ENCODE results near the gene PMF1.
"Not testable (repeated sequence)": the region's sequence is repeated elsewhere in the genome, so short reads cannot be mapped to it uniquely, and the experiment has no call there.

Gene PMF1

DNA sequence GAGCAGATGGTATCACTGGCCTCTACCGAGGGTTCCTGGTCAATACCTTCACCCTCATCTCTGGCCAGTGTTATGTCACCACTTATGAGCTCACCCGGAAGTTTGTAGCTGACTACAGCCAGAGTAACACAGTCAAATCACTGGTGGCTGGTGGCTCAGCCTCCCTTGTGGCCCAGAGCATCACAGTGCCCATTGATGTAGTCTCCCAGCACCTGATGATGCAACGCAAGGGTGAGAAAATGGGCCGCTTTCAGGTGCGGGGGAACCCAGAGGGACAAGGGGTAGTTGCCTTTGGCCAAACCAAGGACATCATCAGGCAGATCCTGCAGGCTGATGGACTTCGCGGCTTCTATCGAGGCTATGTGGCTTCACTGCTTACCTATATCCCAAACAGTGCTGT lies 12.8 kb upstream of the PMF1 start:
- TF ChIP-seq, protein P1, sequence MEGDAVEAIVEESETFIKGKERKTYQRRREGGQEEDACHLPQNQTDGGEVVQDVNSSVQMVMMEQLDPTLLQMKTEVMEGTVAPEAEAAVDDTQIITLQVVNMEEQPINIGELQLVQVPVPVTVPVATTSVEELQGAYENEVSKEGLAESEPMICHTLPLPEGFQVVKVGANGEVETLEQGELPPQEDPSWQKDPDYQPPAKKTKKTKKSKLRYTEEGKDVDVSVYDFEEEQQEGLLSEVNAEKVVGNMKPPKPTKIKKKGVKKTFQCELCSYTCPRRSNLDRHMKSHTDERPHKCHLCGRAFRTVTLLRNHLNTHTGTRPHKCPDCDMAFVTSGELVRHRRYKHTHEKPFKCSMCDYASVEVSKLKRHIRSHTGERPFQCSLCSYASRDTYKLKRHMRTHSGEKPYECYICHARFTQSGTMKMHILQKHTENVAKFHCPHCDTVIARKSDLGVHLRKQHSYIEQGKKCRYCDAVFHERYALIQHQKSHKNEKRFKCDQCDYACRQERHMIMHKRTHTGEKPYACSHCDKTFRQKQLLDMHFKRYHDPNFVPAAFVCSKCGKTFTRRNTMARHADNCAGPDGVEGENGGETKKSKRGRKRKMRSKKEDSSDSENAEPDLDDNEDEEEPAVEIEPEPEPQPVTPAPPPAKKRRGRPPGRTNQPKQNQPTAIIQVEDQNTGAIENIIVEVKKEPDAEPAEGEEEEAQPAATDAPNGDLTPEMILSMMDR (IDR thresholded peaks at IDR 0.05; ENCODE audit: low read depth, low read length, missing control alignments): no peak
- DNase-seq (ENCODE audit: extremely low read depth, low read depth): no peak
- no peak overlapping the region for H3K4me3 ChIP-seq (replicated peaks; ENCODE audit: low read depth, low read length)

DNA sequence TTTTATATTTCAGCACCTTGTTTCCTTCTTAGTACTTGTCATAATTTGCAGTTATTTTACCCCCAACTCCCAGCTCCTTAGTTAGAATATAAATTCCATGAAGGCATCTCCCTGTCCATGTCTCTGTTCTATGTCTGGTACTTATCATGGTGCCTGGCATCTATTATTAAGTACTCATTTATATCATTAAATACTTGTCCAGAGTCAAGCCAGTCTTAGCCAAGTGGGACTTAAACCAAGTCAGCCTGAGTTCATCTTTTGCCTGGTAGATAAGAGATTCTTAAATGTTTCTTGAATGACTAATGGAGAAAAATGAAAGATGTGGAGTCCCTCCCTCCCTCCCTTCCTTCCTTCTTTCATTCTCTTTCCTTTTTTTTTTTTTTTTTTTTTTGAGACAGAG lies 9.5 kb upstream of the PMF1 start:
- TF ChIP-seq, protein P1 (IDR thresholded peaks at IDR 0.05; ENCODE audit: low read depth, low read length, missing control alignments): no peak
- H3K4me3 ChIP-seq (replicated peaks; ENCODE audit: low read depth, low read length): no peak overlapping the region
- DNase-seq (ENCODE audit: extremely low read depth, low read depth): no peak

DNA sequence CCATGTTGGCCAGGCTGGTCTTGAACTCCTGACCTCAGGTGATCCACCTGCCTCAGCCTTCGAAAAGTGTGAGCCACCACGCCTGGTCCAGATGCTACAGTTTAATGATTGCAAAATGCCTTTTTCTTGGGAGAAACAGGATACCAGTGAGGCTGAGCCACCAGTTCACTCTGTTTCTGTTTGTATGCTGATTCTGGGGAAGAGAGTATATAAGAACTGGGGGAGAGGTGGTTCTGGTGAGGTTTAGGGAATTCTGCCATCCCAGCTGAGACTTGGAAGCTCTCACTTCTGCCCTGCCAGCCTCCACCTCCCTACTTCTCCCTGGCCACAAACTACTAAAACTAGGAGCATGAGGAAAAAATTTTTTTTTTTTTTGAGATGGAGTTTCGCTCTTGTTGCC lies 8.1 kb upstream of the PMF1 start:
- H3K4me3 ChIP-seq (replicated peaks; ENCODE audit: low read depth, low read length): no peak overlapping the region
- TF ChIP-seq, protein P1 (IDR thresholded peaks at IDR 0.05; ENCODE audit: low read depth, low read length, missing control alignments): no peak
- DNase-seq (ENCODE audit: extremely low read depth, low read depth): no peak

DNA sequence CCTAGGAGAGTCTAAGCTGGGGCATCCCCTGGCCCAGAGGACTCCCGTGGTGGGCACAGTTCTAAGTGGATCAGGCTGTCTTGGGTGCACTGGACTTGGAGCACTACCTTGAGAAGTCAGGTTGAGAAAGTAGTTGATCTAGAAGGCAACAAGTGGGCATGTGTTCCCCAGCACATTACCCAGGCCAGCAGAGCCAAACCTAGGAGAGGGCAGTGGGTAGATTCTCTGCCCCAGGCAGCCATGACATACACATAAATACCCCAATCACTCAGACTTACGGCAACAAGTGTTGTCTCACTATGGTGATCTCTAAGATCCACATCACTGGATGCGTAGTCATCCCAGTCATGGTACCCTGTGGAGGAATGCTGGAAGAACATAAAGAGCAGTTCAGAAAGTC lies 1.6 kb upstream of the PMF1 start:
- TF ChIP-seq, protein P1 (IDR thresholded peaks at IDR 0.05; ENCODE audit: low read depth, low read length, missing control alignments): no peak
- no peak for DNase-seq (ENCODE audit: extremely low read depth, low read depth)
- H3K4me3 ChIP-seq (replicated peaks; ENCODE audit: low read depth, low read length): no peak overlapping the region

DNA sequence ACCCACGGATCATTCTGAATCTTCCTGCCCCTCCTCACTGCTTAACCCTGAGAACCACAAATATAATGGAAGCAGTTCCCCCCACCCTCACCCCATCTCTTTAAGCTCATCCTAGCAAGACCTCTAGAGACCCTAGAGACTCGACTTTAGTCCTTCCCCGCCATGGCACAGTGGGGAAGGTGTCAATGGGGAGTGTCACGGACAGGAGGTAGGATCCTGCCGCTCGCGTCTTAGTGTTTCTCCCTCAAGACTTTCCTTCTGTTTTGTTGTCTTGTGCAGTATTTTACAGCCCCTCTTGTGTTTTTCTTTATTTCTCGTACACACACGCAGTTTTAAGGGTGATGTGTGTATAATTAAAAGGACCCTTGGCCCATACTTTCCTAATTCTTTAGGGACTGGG lies 677 bp upstream of the PMF1 start:
- TF ChIP-seq, protein P1 (IDR thresholded peaks at IDR 0.05; ENCODE audit: low read depth, low read length, missing control alignments): no peak
- DNase-seq (ENCODE audit: extremely low read depth, low read depth): no peak
- H3K4me3 ChIP-seq (replicated peaks; ENCODE audit: low read depth, low read length): peak overlapping the region; percentile 60

DNA sequence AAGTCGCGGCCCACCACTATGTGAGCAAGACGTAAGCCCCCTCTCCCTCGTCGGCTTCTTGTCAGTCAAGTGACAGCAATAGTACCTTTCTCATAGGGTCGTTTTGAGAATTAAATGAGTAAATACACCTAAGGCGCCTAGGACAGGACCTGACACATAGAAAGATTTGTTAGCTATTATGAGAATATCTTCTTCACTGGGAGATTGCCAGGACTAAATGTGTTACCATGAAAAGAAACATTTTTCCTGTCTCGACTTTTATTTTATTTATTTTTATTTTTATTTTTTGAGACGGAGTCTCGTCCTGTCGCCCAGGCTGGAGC lies 798 bp downstream of the PMF1 start:
- TF ChIP-seq, protein P1 (IDR thresholded peaks at IDR 0.05; ENCODE audit: low read depth, low read length, missing control alignments): no peak
- DNase-seq (ENCODE audit: extremely low read depth, low read depth): no peak
- H3K4me3 ChIP-seq (replicated peaks; ENCODE audit: low read depth, low read length): peak overlapping the region; percentile 60

DNA sequence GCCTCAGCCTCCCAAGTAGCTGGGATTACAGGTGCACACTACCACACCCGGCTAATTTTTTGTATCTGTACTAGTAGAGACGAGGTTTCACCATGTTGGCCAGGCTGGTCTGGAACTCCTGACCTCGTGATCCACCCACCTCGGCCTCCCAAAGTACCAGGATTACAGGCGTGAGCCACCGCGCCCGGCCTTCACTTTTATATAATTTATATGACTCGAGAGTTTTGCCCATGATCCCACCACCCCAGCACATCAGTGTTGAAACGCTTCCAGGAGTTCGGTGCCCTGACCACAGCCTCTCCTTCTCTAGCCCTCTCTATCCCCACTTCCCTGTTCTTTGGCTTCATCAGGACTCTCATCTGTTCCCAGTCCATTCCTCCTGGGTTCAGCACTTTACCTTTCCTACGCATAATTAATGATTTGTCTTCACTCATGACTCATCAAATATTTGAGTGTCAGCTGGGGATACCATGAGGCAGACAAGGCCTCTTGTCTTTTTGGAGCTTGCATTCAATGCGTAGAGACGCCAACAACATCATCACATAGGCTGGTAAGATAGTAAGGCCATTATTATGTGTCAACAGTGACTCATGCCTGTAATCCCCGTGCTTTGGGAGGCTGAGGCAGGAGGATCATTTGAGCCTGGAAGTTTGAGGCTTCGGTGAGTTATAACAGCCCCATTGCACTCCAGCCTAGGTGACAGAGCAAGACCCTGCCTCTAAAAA lies 1.4 kb downstream of the PMF1 start:
- TF ChIP-seq, protein P1 (IDR thresholded peaks at IDR 0.05; ENCODE audit: low read depth, low read length, missing control alignments): no peak
- DNase-seq (ENCODE audit: extremely low read depth, low read depth): no peak
- peak overlapping the region; percentile 60 for H3K4me3 ChIP-seq (replicated peaks; ENCODE audit: low read depth, low read length)

DNA sequence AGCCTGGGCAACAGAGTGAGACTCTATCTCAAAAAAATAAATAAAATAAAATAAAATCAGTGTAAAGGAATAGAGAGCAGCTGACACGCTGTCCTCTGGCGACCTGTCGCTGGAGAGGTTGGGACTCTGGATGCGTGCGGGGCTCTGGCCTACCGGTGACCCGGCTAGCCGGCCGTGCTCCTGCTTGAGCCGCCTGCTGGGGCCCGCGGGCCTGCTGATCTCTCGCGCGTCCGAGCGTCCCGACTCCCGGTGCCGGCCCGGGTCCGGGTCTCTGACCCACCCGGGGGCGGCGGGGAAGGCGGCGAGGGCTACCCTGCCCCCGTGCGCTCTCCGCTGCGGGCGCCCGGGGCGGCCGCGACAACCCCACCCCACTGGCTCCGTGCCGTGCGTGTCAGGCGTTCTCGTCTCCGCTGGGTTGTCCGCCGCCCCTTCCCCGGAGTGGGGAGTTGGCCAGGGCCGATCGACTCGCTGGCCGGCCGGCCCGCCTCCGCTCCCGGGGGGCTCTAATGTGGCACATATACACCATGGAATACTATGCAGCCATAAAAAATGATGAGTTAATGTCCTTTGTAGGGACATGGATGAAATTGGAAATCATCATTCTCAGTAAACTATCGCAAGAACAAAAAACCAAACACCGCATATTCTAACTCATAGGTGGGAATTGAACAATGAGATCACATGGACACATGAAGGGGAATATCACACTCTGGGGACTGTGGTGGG lies 3.7 kb downstream of the PMF1 start:
- not testable (repeated sequence) for DNase-seq (ENCODE audit: extremely low read depth, low read depth); H3K4me3 ChIP-seq (replicated peaks; ENCODE audit: low read depth, low read length)
